ENCODE data around the gene XPO6.

GRCh38 chr16:28189245-28189644 is 22.5 kb downstream of the XPO6 start:
- TF ChIP-seq CTCF (IDR thresholded peaks at IDR 0.05): no peak
- TF ChIP-seq POLR2A (IDR thresholded peaks at IDR 0.05): no peak
